22Rv1 (cell line): ENCODE data around the gene POLR3H.

Source experiments
- H3K27ac ChIP-seq: fragments of 450-650 bp; 2 replicates; pipeline ENCODE4 v1.5.1; 2017
- CTCF ChIP-seq: fragments of 450-650 bp; IDR thresholded peaks from 2 replicates; pipeline ENCODE4 v1.5.1; 2017; ENCODE audit warnings: mild to moderate bottlenecking
- ZFX ChIP-seq: fragments of 450-650 bp; IDR thresholded peaks from 2 replicates; pipeline ENCODE4 v1.6.1; 2017; ENCODE audit warnings: antibody characterized with exemption, borderline replicate concordance

The POLR3H gene

GRCh38 chr22:41480397-41480735 is 63.9 kb downstream of the POLR3H start:
- TF ChIP-seq CTCF (no peak), ZFX (no peak)
- H3K27ac ChIP-seq = no peak overlapping the region

- no peak overlapping the region for H3K27ac ChIP-seq
- TF ChIP-seq ZFX = no peak
- no peak for TF ChIP-seq CTCF
Measured at GRCh38 chr22:41479671-41480396, 64.4 kb downstream of the POLR3H start.

- H3K27ac ChIP-seq = no peak overlapping the region
- TF ChIP-seq CTCF = no peak
Measured at GRCh38 chr22:41478891-41479521, 65.3 kb downstream of the POLR3H start.

DNA sequence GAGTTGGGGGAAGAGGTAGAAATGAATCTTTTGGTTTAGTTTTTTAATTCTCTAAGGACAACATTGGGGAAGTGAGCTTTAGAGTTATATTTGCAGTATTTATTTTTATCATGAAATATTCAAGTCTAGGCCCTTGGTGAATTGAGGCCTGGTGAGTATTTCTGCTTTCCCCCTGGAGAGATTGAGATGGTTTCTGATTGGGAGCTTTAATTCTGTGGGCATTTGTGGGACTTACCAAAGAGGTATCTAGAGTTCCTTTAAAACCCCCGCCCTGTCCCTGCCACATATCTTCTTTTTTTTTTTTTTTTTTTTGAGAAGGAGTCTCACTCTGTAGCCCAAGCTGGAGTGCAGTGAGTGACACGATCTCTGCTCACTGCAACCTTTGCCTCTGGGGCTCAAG is 65.8 kb downstream of the POLR3H start:
- TF ChIP-seq ZFX = no peak
- no peak overlapping the region for H3K27ac ChIP-seq
